HEK293T (cell line): ENCODE data around the gene STIL.

Source experiments
- ARNT ChIP-seq: fragments of 450-650 bp; IDR thresholded peaks from 2 replicates; pipeline ENCODE4 v1.6.1; 2017; ENCODE audit warnings: mild to moderate bottlenecking
- SUZ12 ChIP-seq: fragments of 450-650 bp; IDR thresholded peaks from 2 replicates; pipeline ENCODE4 v1.6.1; 2016; ENCODE audit warnings: mild to moderate bottlenecking
- ZNF384 ChIP-seq: fragments of 450-650 bp; IDR thresholded peaks from 2 replicates; pipeline ENCODE4 v1.6.1; 2016

- no peak for TF ChIP-seq ARNT
- no peak for TF ChIP-seq SUZ12
- TF ChIP-seq ZNF384: no peak
These were observed 61.2 kb downstream of the STIL start for GRCh38 chr1:47252795-47253194.
